Spleen (tissue), 11 donors: Measurements from ENCODE around the gene HDAC3. TPM values are rescaled to one million over a fixed set of nuclear protein-coding genes. Genes with fewer than 3 reads are reported as not detected.

ENCODE experiments used
- DNase-seq: peaks from one replicate; pipeline ENCODE4 v3.0.0-alpha.2; 2020
- H3K27ac ChIP-seq, 8 donors: fragments of 200-600 bp; sonication (generic) in 7 of 8; 1 replicate in 4 of 8; 2 replicates in 4 of 8; pipeline versions ENCODE4 v1.5.0 to v1.8.0; 2016 to 2021; ENCODE audit warnings: inconsistent platforms in 4 of 8, mild to moderate bottlenecking in 4 of 8, moderate library complexity in 1 of 8
- H3K27me3 ChIP-seq, 7 donors: fragments of 200-600 bp; sonication (generic) in 6 of 7; replicated peaks in 1 of 7; 1 replicate in 4 of 7; 2 replicates in 3 of 7; pipeline versions ENCODE4 v1.5.0 to v1.8.0; 2016 to 2021; ENCODE audit warnings: inconsistent platforms in 3 of 7, mild to moderate bottlenecking in 1 of 7
- H3K36me3 ChIP-seq, 6 donors: fragments of 200-600 bp; sonication (generic) in 5 of 6; 1 replicate in 4 of 6; 2 replicates in 2 of 6; pipeline versions ENCODE4 v1.5.0 to v1.8.0; 2016 to 2021; ENCODE audit warnings: inconsistent platforms in 2 of 6
- H3K4me1 ChIP-seq, 6 donors: fragments of 200-600 bp; sonication (generic) in 5 of 6; 1 replicate in 3 of 6; 2 replicates in 3 of 6; pipeline versions ENCODE4 v1.5.0 to v1.8.0; 2016 to 2021; ENCODE audit warnings: inconsistent platforms in 3 of 6
- H3K4me3 ChIP-seq, 8 donors: fragments of 200-600 bp; sonication (generic) in 7 of 8; 1 replicate in 4 of 8; 2 replicates in 4 of 8; pipeline versions ENCODE4 v1.5.0 to v1.8.0; 2016 to 2021; ENCODE audit warnings: inconsistent platforms in 4 of 8, mild to moderate bottlenecking in 4 of 8, moderate library complexity in 2 of 8
- H3K9me3 ChIP-seq, 8 donors: fragments of 200-600 bp; sonication (generic) in 7 of 8; 1 replicate in 4 of 8; 2 replicates in 4 of 8; pipeline versions ENCODE4 v1.5.0 to v1.8.0; 2016 to 2021; ENCODE audit warnings: inconsistent platforms in 4 of 8
- CTCF ChIP-seq, 11 experiments: fragments of 200-600 bp in 7 of 11; fragments of 450-650 bp in 4 of 11; sonication (generic) in 4 of 11; IDR thresholded peaks in 8 of 11; conservative IDR thresholded peaks in 3 of 11; 1 replicate in 7 of 11; 2 replicates in 4 of 11; pipeline versions ENCODE4 v1.4.0 to v1.8.0; 2016 to 2021; ENCODE audit warnings: antibody characterized with exemption in 11 of 11, inconsistent platforms in 4 of 11, mild to moderate bottlenecking in 1 of 11
- POLR2A ChIP-seq, 3 donors: fragments of 450-650 bp; IDR thresholded peaks; one replicate each; pipeline ENCODE4 v1.5.1; 2017; ENCODE audit warnings: antibody characterized with exemption in 3 of 3, mild to moderate bottlenecking in 1 of 3
- POLR2AphosphoS5 ChIP-seq, 3 donors: sonication (generic); formaldehyde crosslinking; IDR thresholded peaks; one replicate each; pipeline ENCODE4 v1.5.1; 2017; ENCODE audit warnings: antibody characterized with exemption in 3 of 3
- WGBS, 5 donors: extraction: QIAGEN DNeasy Blood & Tissue Kit in 3 of 5; methylation state at CpG; one replicate each; pipeline versions ENCODE4 v1.1.5 to v1.1.7; 2013 to 2018; 5-methylcytosine and 5-hydroxymethylcytosine counted together
- intact Hi-C: fragments of 100-400 bp; cut with DNase I; formaldehyde crosslinking; loops from one replicate; pipeline ENCODE4 v1.15.0; 2023; ENCODE audit warnings: low total_unique reads
- polyA plus RNA-seq, 3 donors: library from polyadenylated mRNA; stranded (reverse); fragments of 200-250 nt; gene quantifications; one replicate each; pipeline ENCODE4 v1.2.1, GENCODE V29; 2013
- total RNA-seq, 7 donors: library from RNA; depleted of rRNA in 3 of 7; stranded (reverse); fragments of >200 nt in 3 of 7; fragmentation: NEBNext Ultra II Directional in 4 of 7; extraction: Animal tissue kit (Norgen Biotek cat#: 25700) in 4 of 7; gene quantifications; one replicate each; pipeline versions ENCODE4 v1.1.0 to v1.2.1, GENCODE V29; 2016 to 2021
- donor health status: healthy with polysubstance abuse.
- donor health status: DM: no; HTN: no; CAD: no; lungs with moderate emphysema.
- donor health status: DM: no; HTN: no; CAD: no.
- donor health status: Bipolar disorder and iron deficiency.
- donor health status: healthy.
- donor health status: DM: no; HTN: no; CAD: no.
- donor health status: DM: yes; HTN: yes; CAD: no.

Gene HDAC3
- total and polyA plus RNA-seq, 10 donors = 51.1 to 108 (median 64.8) TPM

DNA sequence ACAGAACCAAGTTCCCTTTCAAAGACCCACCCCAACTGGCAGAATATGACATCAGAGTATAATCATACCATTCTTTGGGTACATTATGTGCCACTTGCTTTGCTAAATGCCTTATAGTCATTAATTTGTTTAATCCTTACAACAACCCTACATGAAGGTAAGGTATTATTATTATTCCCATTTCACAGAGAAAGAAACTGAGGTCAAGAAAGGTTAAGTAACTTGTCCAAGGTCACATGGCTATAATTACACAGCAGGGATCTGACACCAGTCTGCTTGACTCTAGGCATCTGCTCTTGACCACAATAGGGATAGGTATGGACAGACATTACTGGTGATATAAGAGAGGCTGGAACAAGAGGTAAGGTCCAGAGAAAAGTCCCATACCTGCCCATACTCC, 13.3 kb upstream of the HDAC3 start:
- Histone ChIP-seq H3K4me1 (peaks cover 9 to 34% (median 20%) of the 10 kb centered on the region in 6 donors), H3K4me3 (no peak overlapping the region), H3K36me3 (peaks cover 0 to 62% (median 21%) of the 10 kb centered on the region in 6 donors), H3K9me3 (no peaks in the 10 kb centered on the region), H3K27me3 (no peaks in the 10 kb centered on the region), H3K27ac (peak overlapping the region in 2 of 8 donors; percentile 88 to 89)
- DNase-seq = no peak
- no peak for TF ChIP-seq POLR2AphosphoS5 (IDR thresholded peaks at IDR 0.05)
- TF ChIP-seq CTCF (IDR thresholded peaks at IDR 0.05 in 8 of 11, conservative IDR thresholded peaks at IDR 0.05 in 3 of 11) = no peak
- no peak for TF ChIP-seq POLR2A (IDR thresholded peaks at IDR 0.05)
- intact Hi-C loops = no loop called here

GRCh38 chr5:141649056-141649688, 12.5 kb upstream of the HDAC3 start:
- TF ChIP-seq POLR2A (IDR thresholded peaks at IDR 0.05) (no peak), CTCF (IDR thresholded peaks at IDR 0.05 in 8 of 11, conservative IDR thresholded peaks at IDR 0.05 in 3 of 11) (no peak), POLR2AphosphoS5 (IDR thresholded peaks at IDR 0.05) (peak in 1 of 3 donors; percentile 13)
- Histone ChIP-seq H3K27ac (peak overlapping the region in 1 of 8 donors; percentile 88), H3K27me3 (no peaks in the 10 kb centered on the region), H3K9me3 (no peaks in the 10 kb centered on the region), H3K4me1 (peaks cover 9 to 34% (median 20%) of the 10 kb centered on the region in 6 donors), H3K36me3 (peaks cover 0 to 64% (median 29%) of the 10 kb centered on the region in 6 donors), H3K4me3 (no peak overlapping the region)
- intact Hi-C loops = no loop called here
- DNase-seq = no peak
- 94 to 96% (median 94%) methylated on average over 17 of the region's 17 CpGs for WGBS, 5 donors

- Histone ChIP-seq H3K4me3 (no peak overlapping the region), H3K27ac (no peak overlapping the region), H3K27me3 (no peaks in the 10 kb centered on the region), H3K4me1 (peaks cover 9 to 41% (median 20%) of the 10 kb centered on the region in 6 donors), H3K9me3 (no peaks in the 10 kb centered on the region), H3K36me3 (peaks cover 0 to 67% (median 38%) of the 10 kb centered on the region in 6 donors)
- TF ChIP-seq POLR2AphosphoS5 (IDR thresholded peaks at IDR 0.05) (no peak), POLR2A (IDR thresholded peaks at IDR 0.05) (no peak), CTCF (IDR thresholded peaks at IDR 0.05 in 8 of 11, conservative IDR thresholded peaks at IDR 0.05 in 3 of 11) (no peak)
- 60 to 94% (median 91%) methylated on average over 1 to 3 of the region's 3 CpGs for WGBS, 5 donors
- intact Hi-C loops = no loop called here
- DNase-seq = no peak
Measured at GRCh38 chr5:141647851-141648250, 11.2 kb upstream of the HDAC3 start.

- Histone ChIP-seq H3K27me3 (no peaks in the 10 kb centered on the region), H3K4me1 (peaks cover 9 to 41% (median 20%) of the 10 kb centered on the region in 6 donors), H3K27ac (no peak overlapping the region), H3K36me3 (peaks cover 0 to 73% (median 40%) of the 10 kb centered on the region in 6 donors), H3K4me3 (no peak overlapping the region), H3K9me3 (no peaks in the 10 kb centered on the region)
- intact Hi-C loops = no loop called here
- TF ChIP-seq POLR2A (IDR thresholded peaks at IDR 0.05) (no peak), POLR2AphosphoS5 (IDR thresholded peaks at IDR 0.05) (no peak), CTCF (IDR thresholded peaks at IDR 0.05 in 8 of 11, conservative IDR thresholded peaks at IDR 0.05 in 3 of 11) (no peak)
- 90 to 94% (median 91%) methylated on average over 5 of the region's 5 CpGs for whole genome bisulfite sequencing, 5 donors
- no peak for DNase-seq
Measured at GRCh38 chr5:141647242-141647641, 10.6 kb upstream of the HDAC3 start.
